ENCODE results near the gene MT2A. TPM values are rescaled to one million over a fixed set of nuclear protein-coding genes. Genes with fewer than 3 reads are reported as not detected.

MT2A gene
- total RNA-seq, 1 experiment from 2014 or later = 683 TPM

- Histone ChIP-seq H3K4me3 (ENCODE audit: low read length) (no peak overlapping the region), H3K9ac (ENCODE audit: low read length) (no peak overlapping the region), H3K4me2 (ENCODE audit: low read length) (no peak overlapping the region), H3K27ac (ENCODE audit: low read length) (no peak overlapping the region), H2AFZ (ENCODE audit: low read length) (no peak overlapping the region), H3F3A (ENCODE audit: low read length, unreplicated experiment) (no peaks in the 10 kb centered on the region), H4K20me1 (ENCODE audit: low read length) (no peaks in the 10 kb centered on the region), H3K4me1 (ENCODE audit: insufficient read depth, low read length) (no peaks in the 10 kb centered on the region; the same call in 1 of the 2 replicates), H3K9me2 (replicated peaks; ENCODE audit: low read length) (no peaks in the 10 kb centered on the region), H3K36me3 (ENCODE audit: low read depth, low read length) (no peaks in the 10 kb centered on the region), H3K79me2 (ENCODE audit: low read length) (no peaks in the 10 kb centered on the region), H3K9me3 (ENCODE audit: low read length) (no peaks in the 10 kb centered on the region), H3K27me3 (ENCODE audit: low read length) (no peaks in the 10 kb centered on the region)
- intact Hi-C loops (cut with micrococcal nuclease) = no loop called here
- no TSS peak for BruUV-seq (replicated peaks)
- DNase-seq = no peak
- ATAC-seq = no peak
- CTCF ChIA-PET = no interaction called here
- POLR2A ChIA-PET (ENCODE audit: unreplicated experiment) = no interaction called here
- no peak for TF ChIP-seq CTCF (conservative IDR thresholded peaks at IDR 0.05; ENCODE audit: low read depth, low read length)
- TF ChIP-seq EZH2phosphoT487 (IDR thresholded peaks at IDR 0.05; ENCODE audit: borderline replicate concordance, low read length) = no peak
- TF ChIP-seq EZH2 (IDR thresholded peaks at IDR 0.05; ENCODE audit: low read length, unreplicated experiment) = no peak
Measured at GRCh38 chr16:56560447-56560846, 47.9 kb upstream of the MT2A start.

GRCh38 chr16:56561126-56561525 is 47.3 kb upstream of the MT2A start:
- H3K27ac ChIP-seq (ENCODE audit: low read length) = no peak overlapping the region
- intact Hi-C loops (cut with micrococcal nuclease) = no loop called here
- ChIA-PET POLR2A (ENCODE audit: unreplicated experiment) (no interaction called here), CTCF (no interaction called here)
- no peak for DNase-seq
- H3K9me3 ChIP-seq (ENCODE audit: low read length) = no peaks in the 10 kb centered on the region
- H4K20me1 ChIP-seq (ENCODE audit: low read length) = no peaks in the 10 kb centered on the region
- BruUV-seq (replicated peaks) = no TSS peak
- H2AFZ ChIP-seq (ENCODE audit: low read length) = no peak overlapping the region
- H3K36me3 ChIP-seq (ENCODE audit: low read depth, low read length) = no peaks in the 10 kb centered on the region
- H3K79me2 ChIP-seq (ENCODE audit: low read length) = no peaks in the 10 kb centered on the region
- no peak overlapping the region for H3K9ac ChIP-seq (ENCODE audit: low read length)
- no peaks in the 10 kb centered on the region for H3K9me2 ChIP-seq (replicated peaks; ENCODE audit: low read length)
- H3F3A ChIP-seq (ENCODE audit: low read length, unreplicated experiment) = no peaks in the 10 kb centered on the region
- no peaks in the 10 kb centered on the region; the same call in 1 of the 2 replicates for H3K4me1 ChIP-seq (ENCODE audit: insufficient read depth, low read length)
- TF ChIP-seq CTCF (conservative IDR thresholded peaks at IDR 0.05; ENCODE audit: low read depth, low read length) = no peak
- no peak overlapping the region for H3K4me3 ChIP-seq (ENCODE audit: low read length)
- H3K4me2 ChIP-seq (ENCODE audit: low read length) = no peak overlapping the region
- ATAC-seq = no peak
- no peaks in the 10 kb centered on the region for H3K27me3 ChIP-seq (ENCODE audit: low read length)

GRCh38 chr16:56564793-56565477 is 43.4 kb upstream of the MT2A start, which contains the start of gene MT4:
Gene MT4, plus strand, starts transcription at chr16:56565073. Its CDS starts 56 bp downstream, at chr16:56565129.
- CTCF ChIA-PET = no interaction called here
- no peak within 1 kb of the TSS for H3K27ac ChIP-seq (ENCODE audit: low read length)
- BruUV-seq (replicated peaks) = no TSS peak
- POLR2A ChIA-PET (ENCODE audit: unreplicated experiment) = no interaction called here
- H3K4me1 ChIP-seq (ENCODE audit: insufficient read depth, low read length) = no peaks in the 10 kb centered on the region
- DNase-seq = no peak
- H3K9me3 ChIP-seq (ENCODE audit: low read length) = no peaks in the 10 kb centered on the region
- no peaks in the 10 kb centered on the region for H3K9me2 ChIP-seq (replicated peaks; ENCODE audit: low read length)
- H4K20me1 ChIP-seq (ENCODE audit: low read length) = no peaks in the 10 kb centered on the region
- H2AFZ ChIP-seq (ENCODE audit: low read length) = no peak within 1 kb of the TSS
- no peak for ATAC-seq
- H3F3A ChIP-seq (ENCODE audit: low read length, unreplicated experiment) = no peaks in the 10 kb centered on the region
- H3K36me3 ChIP-seq (ENCODE audit: low read depth, low read length) = no peaks in the 10 kb centered on the region
- H3K27me3 ChIP-seq (ENCODE audit: low read length) = no peaks in the 10 kb centered on the region
- TF ChIP-seq CTCF (conservative IDR thresholded peaks at IDR 0.05; ENCODE audit: low read depth, low read length) (no peak), EZH2 (IDR thresholded peaks at IDR 0.05; ENCODE audit: low read length, unreplicated experiment) (no peak), EZH2phosphoT487 (IDR thresholded peaks at IDR 0.05; ENCODE audit: borderline replicate concordance, low read length) (no peak)
- intact Hi-C loops (cut with micrococcal nuclease) = no loop called here
- H3K9ac ChIP-seq (ENCODE audit: low read length) = no peak within 1 kb of the TSS
- H3K79me2 ChIP-seq (ENCODE audit: low read length) = no peaks in the 10 kb centered on the region
- no peak within 1 kb of the TSS for H3K4me2 ChIP-seq (ENCODE audit: low read length)
- H3K4me3 ChIP-seq (ENCODE audit: low read length) = no peak within 1 kb of the TSS
